Natural killer cell (primary cell): ENCODE measurements around the gene S100B. TPM values are rescaled to one million over a fixed set of nuclear protein-coding genes. Genes with fewer than 3 reads are reported as not detected.

ENCODE experiments used
- ATAC-seq, 3 donors: fragments of 150-1000 bp in 2 of 3; fragments of 200-7000 bp in 1 of 3; cut with Tn5 transposase; 1 replicate in 1 of 3; 2 replicates in 2 of 3; pipeline ENCODE4 v1.10.0; 2021; ENCODE audit warnings: mild to moderate bottlenecking in 2 of 3, moderate library complexity in 2 of 3
- DNase-seq, 2 donors: peaks; one replicate each; pipeline versions ENCODE4 v3.0.0 to v3.0.0-alpha.2; 2013 to 2021; ENCODE audit warnings: mixed read lengths in 1 of 2
- H3K27ac ChIP-seq: one replicate; pipeline ENCODE4 v1.5.1; 2013; ENCODE audit warnings: mild to moderate bottlenecking, low read length
- H3K27me3 ChIP-seq: one replicate; pipeline ENCODE4 v1.6.1; 2013; ENCODE audit warnings: low read length; ENCODE audit not compliant: control insufficient read depth, insufficient read depth
- H3K36me3 ChIP-seq: one replicate; pipeline ENCODE4 v1.6.1; 2013; ENCODE audit warnings: low read length; ENCODE audit not compliant: control insufficient read depth, insufficient read depth
- H3K4me1 ChIP-seq: one replicate; pipeline ENCODE4 v1.6.1; 2013; ENCODE audit warnings: low read length; ENCODE audit not compliant: control insufficient read depth, insufficient read depth
- H3K4me3 ChIP-seq: one replicate; pipeline ENCODE4 v1.5.1; 2013; ENCODE audit warnings: low read length
- H3K9me3 ChIP-seq: one replicate; pipeline ENCODE4 v1.6.1; 2013; ENCODE audit warnings: low read length; ENCODE audit not compliant: control insufficient read depth, insufficient read depth
- H3K27ac Mint-ChIP-seq, 2 donors: one replicate each; pipeline ENCODE4 v1.8.0; 2022; ENCODE audit warnings: mild to moderate bottlenecking in 2 of 2, mixed read lengths in 2 of 2, moderate library complexity in 1 of 2
- H3K27me3 Mint-ChIP-seq, 2 donors: one replicate each; pipeline ENCODE4 v1.8.0; 2022; ENCODE audit warnings: low read depth in 2 of 2, mixed read lengths in 2 of 2
- H3K36me3 Mint-ChIP-seq: one replicate; pipeline ENCODE4 v1.8.0; 2022; ENCODE audit warnings: mixed read lengths
- H3K4me1 Mint-ChIP-seq, 2 donors: one replicate each; pipeline ENCODE4 v1.8.0; 2022; ENCODE audit warnings: mixed read lengths in 2 of 2
- H3K4me3 Mint-ChIP-seq: one replicate; pipeline ENCODE4 v1.8.0; 2022; ENCODE audit warnings: mild to moderate bottlenecking, moderate library complexity, mixed read lengths
- H3K9me3 Mint-ChIP-seq, 2 donors: one replicate each; pipeline ENCODE4 v1.8.0; 2022; ENCODE audit warnings: mixed read lengths in 2 of 2
- CTCF ChIP-seq: fragments of 200-600 bp; IDR thresholded peaks from one replicate; pipeline ENCODE4 v1.8.0; 2022; ENCODE audit warnings: antibody characterized with exemption
- WGBS: methylation state at CpG from one replicate; pipeline ENCODE4 v1.1.7; 2013; ENCODE audit warnings: missing lambda C conversion rate; ENCODE audit not compliant: insufficient coverage; 5-methylcytosine and 5-hydroxymethylcytosine counted together
- intact Hi-C: fragments of 100-400 bp; cut with micrococcal nuclease; formaldehyde crosslinking; loops from one replicate; pipeline ENCODE4 v1.14.2; 2022
- total RNA-seq, 4 donors: library from RNA; stranded (reverse); fragments of 120-200 nt in 1 of 4; gene quantifications; one replicate each; pipeline versions ENCODE4 v1.2.3 to v1.2.4, GENCODE V29; 2013 to 2022

S100B gene
- total RNA-seq, 3 donors from 2014 or later (not counting 1 experiment from before 2014, with no cell fraction given): 4.0 to 58.9 TPM; not detected in 1

DNA sequence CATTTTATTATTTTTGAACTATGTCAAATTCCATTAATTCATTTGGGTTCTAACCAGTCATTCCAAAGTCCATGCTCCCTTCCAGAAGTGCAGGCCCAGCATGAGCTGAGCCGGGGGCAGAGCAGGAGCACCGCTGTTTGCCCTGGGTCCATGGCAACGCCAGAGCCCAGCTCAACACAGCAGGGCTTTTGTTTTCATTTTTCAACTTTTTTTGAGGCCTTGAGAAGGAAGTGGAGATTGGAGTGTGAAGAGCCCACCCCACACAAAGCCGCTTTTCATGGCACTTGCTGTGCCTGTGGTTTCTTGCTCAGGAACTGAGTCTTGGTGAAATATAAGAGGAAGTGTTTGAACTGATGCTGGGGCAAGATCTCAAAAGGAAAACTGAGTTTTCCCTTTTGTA lies 17.3 kb upstream of the S100B start:
- 4% methylated on average over 4 of the region's 4 CpGs for WGBS
- intact Hi-C loops: loop anchor here (2.0 kb wide), 2 partner anchors 15 to 17 kb away; no protein-coding TSS in a partner anchor
- H3K36me3 ChIP-seq: no peaks in the 10 kb centered on the region
- peak; percentile 82 to 94 (median 92) for ATAC-seq
- H3K4me1 Mint-ChIP-seq: peaks cover 29 to 72% of the 10 kb centered on the region in 2 donors
- H3K4me1 ChIP-seq: peaks cover 46% of the 10 kb centered on the region
- H3K27ac Mint-ChIP-seq: peak overlapping the region; percentile 89 to 91
- H3K27me3 ChIP-seq: no peaks in the 10 kb centered on the region
- no peak overlapping the region for H3K4me3 ChIP-seq
- no peaks in the 10 kb centered on the region for H3K27me3 Mint-ChIP-seq
- peak; percentile 55 to 86 for DNase-seq
- no peaks in the 10 kb centered on the region for H3K9me3 Mint-ChIP-seq
- H3K27ac ChIP-seq: peak overlapping the region; percentile 94
- no peaks in the 10 kb centered on the region for H3K36me3 Mint-ChIP-seq
- no peak for TF ChIP-seq CTCF
- H3K9me3 ChIP-seq: peaks cover 11% of the 10 kb centered on the region
- peak overlapping the region; percentile 70 for H3K4me3 Mint-ChIP-seq

DNA sequence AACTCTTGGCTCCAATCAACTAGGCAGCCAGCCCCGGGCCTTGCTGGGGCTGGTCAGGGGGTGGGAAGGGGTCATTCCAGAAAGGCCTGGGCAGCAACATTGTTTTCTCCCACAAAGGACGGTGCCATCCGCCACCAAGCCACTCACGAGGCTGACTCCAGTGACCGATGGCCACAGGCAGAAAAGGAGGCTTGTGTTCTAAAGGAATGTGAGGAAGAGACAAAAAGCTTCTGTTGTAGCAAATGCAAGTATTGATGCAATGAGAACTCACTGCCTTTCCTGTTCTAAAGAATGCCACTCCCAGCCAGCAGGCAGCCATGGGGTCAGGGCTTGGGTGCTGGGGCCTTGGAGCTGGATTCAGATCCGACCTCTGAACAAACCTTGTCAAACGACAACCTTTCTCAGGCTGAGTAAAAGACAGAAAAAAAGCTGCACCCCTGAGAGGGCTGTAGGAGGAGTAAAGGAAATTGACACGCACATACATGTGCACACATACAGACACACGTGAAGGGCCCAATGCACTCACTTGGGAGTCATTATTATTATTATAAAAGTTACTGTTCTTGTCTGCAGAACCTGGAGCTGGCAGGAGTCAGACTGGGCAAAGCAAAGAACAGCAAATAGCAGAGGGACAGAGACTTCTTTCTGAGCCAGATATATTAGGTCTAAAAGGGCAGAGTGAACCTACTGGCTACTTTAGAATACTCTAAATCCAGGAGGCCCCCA lies 16.7 kb upstream of the S100B start:
- Mint-ChIP-seq H3K36me3 (no peaks in the 10 kb centered on the region), H3K4me3 (peak overlapping the region; percentile 70), H3K4me1 (peaks cover 29 to 72% of the 10 kb centered on the region in 2 donors), H3K9me3 (no peaks in the 10 kb centered on the region), H3K27me3 (no peaks in the 10 kb centered on the region), H3K27ac (peak overlapping the region; percentile 89 to 91)
- Histone ChIP-seq H3K27ac (peak overlapping the region; percentile 94), H3K4me3 (no peak overlapping the region), H3K27me3 (no peaks in the 10 kb centered on the region), H3K4me1 (peaks cover 46% of the 10 kb centered on the region), H3K9me3 (peaks cover 11% of the 10 kb centered on the region), H3K36me3 (no peaks in the 10 kb centered on the region)
- no peak for TF ChIP-seq CTCF
- ATAC-seq: peak; percentile 22 to 50 (median 45)
- intact Hi-C loops: loop anchor here (2.0 kb wide), 2 partner anchors 15 to 17 kb away; no protein-coding TSS in a partner anchor
- peak in 1 of 2 donors; percentile 61 for DNase-seq
- WGBS: 86% methylated on average over 7 of the region's 9 CpGs

DNA sequence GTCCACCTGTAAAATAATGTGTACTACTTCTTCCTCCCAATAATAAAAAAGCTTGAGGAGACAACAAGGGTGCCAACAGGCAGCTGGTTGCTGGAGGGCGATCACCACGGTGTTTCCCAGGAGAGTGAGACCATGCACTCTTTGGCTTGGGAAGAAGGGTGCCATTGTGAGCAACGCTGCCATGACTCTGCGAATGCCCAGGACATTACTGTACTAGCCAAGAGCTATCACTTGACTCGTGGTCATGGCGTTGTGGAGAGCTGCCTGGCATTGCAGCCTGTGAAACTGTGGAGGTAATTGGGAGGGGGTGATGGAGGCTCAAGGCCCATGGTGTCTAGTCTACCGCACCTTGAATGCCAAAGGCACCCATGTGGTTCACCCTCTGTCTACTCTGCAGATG lies 16.0 kb upstream of the S100B start:
- Histone ChIP-seq H3K9me3 (peaks cover 8% of the 10 kb centered on the region), H3K4me1 (peaks cover 46% of the 10 kb centered on the region), H3K4me3 (no peak overlapping the region), H3K27ac (peak overlapping the region; percentile 94), H3K27me3 (no peaks in the 10 kb centered on the region), H3K36me3 (no peaks in the 10 kb centered on the region)
- no peak overlapping the region for H3K4me3 Mint-ChIP-seq
- 94% methylated on average over 7 of the region's 7 CpGs for WGBS
- peaks cover 29 to 73% of the 10 kb centered on the region in 2 donors for H3K4me1 Mint-ChIP-seq
- ATAC-seq (no peak), DNase-seq (no peak)
- intact Hi-C loops: no loop called here
- no peaks in the 10 kb centered on the region for H3K27me3 Mint-ChIP-seq
- no peaks in the 10 kb centered on the region for H3K9me3 Mint-ChIP-seq
- H3K36me3 Mint-ChIP-seq: no peaks in the 10 kb centered on the region
- peak overlapping the region; percentile 89 to 91 for H3K27ac Mint-ChIP-seq
- TF ChIP-seq CTCF: no peak
